H1 (cell line): ENCODE results near the gene NDUFB10. TPM values are rescaled to one million over a fixed set of nuclear protein-coding genes. Genes with fewer than 3 reads are reported as not detected.

ENCODE experiments used
- BRCA1 ChIP-seq: IDR thresholded peaks from 2 replicates; pipeline ENCODE4 v1.6.1; 2012; ENCODE audit warnings: low read depth, low read length, improper control_type of control experiment
- JUN ChIP-seq: IDR thresholded peaks from 2 replicates; pipeline ENCODE4 v1.6.1; 2011; ENCODE audit warnings: low read depth, mild to moderate bottlenecking, improper control_type of control experiment, low read length
- RFX5 ChIP-seq: IDR thresholded peaks from 2 replicates; pipeline ENCODE4 v1.6.1; 2011; ENCODE audit warnings: low read depth, low read length, improper control_type of control experiment, borderline replicate concordance
- SIX5 ChIP-seq: IDR thresholded peaks from 2 replicates; pipeline ENCODE4 v1.6.1; 2011; ENCODE audit warnings: mild to moderate bottlenecking, low read depth, low read length
- polyA plus RNA-seq, 7 experiments: library from polyadenylated mRNA; depleted of rRNA in 3 of 7; stranded (reverse) in 5 of 7; unstranded in 2 of 7; fragments of >200 nt in 5 of 7; fragments of 200-250 nt in 2 of 7; gene quantifications; 1 replicate in 5 of 7; 2 replicates in 1 of 7; 4 replicates in 1 of 7; pipeline versions ENCODE4 v1.2.1 to v1.2.3, GENCODE V29; 2011 to 2013; ENCODE audit warnings: missing spikeins in 2 of 7, mixed read lengths in 2 of 7
- total RNA-seq: library from RNA; stranded (reverse); fragmentation: NEBNext Ultra II Directional; extraction: Animal tissue kit (Norgen Biotek cat#: 25700); gene quantifications from 2 replicates; pipeline ENCODE4 v1.2.1, GENCODE V29; 2021
- TF ChIP-seq, protein P1 (sequence below): IDR thresholded peaks from 2 replicates; pipeline ENCODE4 v1.6.1; 2012; ENCODE audit warnings: inconsistent platforms

Gene NDUFB10
- total and polyA plus RNA-seq, 2 of the 8 experiments (the other 6 are each of a cell fraction or from before 2014, with no cell fraction given): 183 to 194 TPM

GRCh38 chr16:1973461-1974156 is 14.3 kb downstream of the NDUFB10 start (continued):
- TF ChIP-seq, protein P1, sequence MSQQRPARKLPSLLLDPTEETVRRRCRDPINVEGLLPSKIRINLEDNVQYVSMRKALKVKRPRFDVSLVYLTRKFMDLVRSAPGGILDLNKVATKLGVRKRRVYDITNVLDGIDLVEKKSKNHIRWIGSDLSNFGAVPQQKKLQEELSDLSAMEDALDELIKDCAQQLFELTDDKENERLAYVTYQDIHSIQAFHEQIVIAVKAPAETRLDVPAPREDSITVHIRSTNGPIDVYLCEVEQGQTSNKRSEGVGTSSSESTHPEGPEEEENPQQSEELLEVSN: no peak
- TF ChIP-seq BRCA1 (no peak), RFX5 (no peak), SIX5 (no peak), JUN (no peak)
